PC-3 (cell line): ENCODE results near the gene SBK1.

ENCODE experiments used
- CTCF ChIP-seq: fragments of 300-600 bp; sonication (generic); conservative IDR thresholded peaks from 2 replicates; pipeline ENCODE4 v1.5.1; 2017; ENCODE audit warnings: antibody characterized with exemption, low read depth, mild to moderate bottlenecking, low read length
- EZH2 ChIP-seq: fragments of 300-600 bp; sonication (generic); IDR thresholded peaks from one replicate; pipeline ENCODE4 v1.6.1; 2017; ENCODE audit warnings: antibody characterized with exemption, mild to moderate bottlenecking, low read length; ENCODE audit not compliant: unreplicated experiment

- TF ChIP-seq EZH2 (no peak), CTCF (no peak)
Observed at GRCh38 chr16:28311913-28312312, 19.6 kb downstream of the SBK1 start.
